ENCODE results near the gene IPO7.

IPO7 gene

GRCh38 chr11:9489080-9489765, 104.8 kb downstream of the IPO7 start:
- intact Hi-C loops (cut with DNase I) = no loop called here
- DNase-seq = no peak

GRCh38 chr11:9490376-9490775, 105.9 kb downstream of the IPO7 start:
- DNase-seq = no peak
- intact Hi-C loops (cut with DNase I) = no loop called here

GRCh38 chr11:9493492-9493891, 109.0 kb downstream of the IPO7 start:
- intact Hi-C loops (cut with DNase I) = no loop called here
- DNase-seq = no peak

GRCh38 chr11:9494316-9494715, 109.9 kb downstream of the IPO7 start:
- no peak for DNase-seq
- intact Hi-C loops (cut with DNase I) = no loop called here

- DNase-seq = no peak
- intact Hi-C loops (cut with DNase I) = no loop called here
Measured at GRCh38 chr11:9495803-9496514, 111.5 kb downstream of the IPO7 start.

All from posterior cingulate gyrus (tissue), 11 donors.